GM18907 (cell line): Measurements from ENCODE around the gene OXCT2.
"Not testable (repeated sequence)": the region's sequence is repeated elsewhere in the genome, so short reads cannot be mapped to it uniquely, and the experiment has no call there.

Source experiments
- ATAC-seq: cut with Tn5 transposase; IDR thresholded peaks from one replicate; pipeline ENCODE4 v1.9.1; 2021; ENCODE audit warnings: mild to moderate bottlenecking, moderate library complexity; ENCODE audit not compliant: unreplicated experiment

The OXCT2 gene

DNA sequence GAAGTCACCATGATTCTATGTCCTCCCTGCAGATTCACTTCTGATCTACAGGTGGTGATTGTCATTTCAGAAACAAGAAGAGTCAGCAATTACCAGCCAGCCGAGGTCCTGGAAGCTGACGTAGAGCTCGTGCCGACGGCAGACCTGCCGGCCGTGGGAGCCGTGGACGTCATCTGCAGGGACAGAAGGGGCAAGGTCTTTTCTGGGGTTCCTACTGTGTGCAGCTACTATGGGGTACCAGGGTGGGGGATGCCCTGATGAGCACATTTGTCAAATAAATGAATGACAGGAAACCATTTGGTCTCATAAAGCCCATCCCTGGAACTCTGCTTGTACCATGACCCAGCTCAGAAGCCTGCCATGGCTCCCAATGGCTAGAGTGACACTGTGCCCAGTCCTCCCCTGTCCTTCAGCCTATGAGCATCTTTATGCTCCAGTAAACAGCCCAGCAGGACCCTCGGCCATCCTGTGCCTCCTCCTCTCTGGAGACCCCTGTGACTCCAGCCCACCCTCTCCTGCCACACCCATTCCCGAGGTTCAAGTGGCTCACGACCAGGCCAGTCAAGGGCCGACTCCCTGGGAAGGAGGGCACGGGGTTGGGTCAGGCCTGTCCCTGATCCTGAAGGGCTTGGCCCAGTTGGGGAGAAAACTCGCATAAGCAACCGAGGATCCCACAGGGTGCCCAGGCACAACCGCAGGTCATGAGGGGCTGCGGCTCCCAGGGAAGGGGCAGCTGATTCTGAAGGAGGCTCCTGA, 7.4 kb downstream of the OXCT2 start:
- ATAC-seq = not testable (repeated sequence)

DNA sequence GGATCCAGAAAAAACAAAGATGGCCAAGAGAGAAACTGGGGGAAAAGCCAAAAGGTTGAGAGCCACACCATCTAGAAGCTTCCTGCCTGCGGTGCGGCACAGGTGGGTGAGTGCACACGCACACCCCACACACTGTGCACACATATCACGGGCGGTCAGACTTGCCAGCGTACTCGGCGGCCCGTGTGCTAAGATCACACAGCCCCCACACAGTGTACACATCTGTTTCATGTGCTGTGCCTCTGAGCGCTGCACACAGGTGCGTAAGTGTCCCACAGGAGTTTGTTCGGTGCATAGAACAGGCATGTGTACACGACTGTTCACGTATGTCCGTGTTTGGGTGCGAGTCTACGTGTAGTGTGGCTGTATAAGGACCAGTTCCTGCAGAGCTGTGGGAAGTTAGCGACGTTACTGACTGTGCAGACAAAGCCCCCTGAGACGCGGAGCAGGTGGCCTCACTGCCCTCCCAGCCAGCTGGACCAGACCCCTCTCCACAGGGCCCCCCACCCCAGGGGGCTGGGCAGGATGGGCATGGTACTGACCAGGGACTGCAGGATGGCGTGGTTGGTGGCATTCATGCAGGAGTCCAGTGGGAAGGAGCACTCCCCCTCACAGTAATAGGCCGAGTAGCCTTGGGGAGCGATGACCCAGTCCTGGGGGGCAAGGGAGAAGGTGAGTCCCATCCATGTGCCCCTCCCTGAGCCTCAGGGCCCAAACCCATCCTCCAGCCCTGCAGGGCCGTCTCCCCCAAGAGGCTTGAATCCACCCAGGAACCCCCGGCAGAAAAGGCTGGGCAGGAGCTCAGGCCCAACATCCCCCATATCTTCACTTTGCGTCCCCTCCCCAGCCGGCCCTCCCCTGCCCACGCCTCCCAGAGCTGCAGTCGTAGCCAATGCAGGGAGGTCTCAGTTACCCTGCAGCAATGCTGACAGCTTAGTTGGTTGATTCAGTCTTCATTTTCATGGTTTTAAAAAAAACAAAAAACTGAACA, 8.3 kb downstream of the OXCT2 start:
- ATAC-seq = no peak

DNA sequence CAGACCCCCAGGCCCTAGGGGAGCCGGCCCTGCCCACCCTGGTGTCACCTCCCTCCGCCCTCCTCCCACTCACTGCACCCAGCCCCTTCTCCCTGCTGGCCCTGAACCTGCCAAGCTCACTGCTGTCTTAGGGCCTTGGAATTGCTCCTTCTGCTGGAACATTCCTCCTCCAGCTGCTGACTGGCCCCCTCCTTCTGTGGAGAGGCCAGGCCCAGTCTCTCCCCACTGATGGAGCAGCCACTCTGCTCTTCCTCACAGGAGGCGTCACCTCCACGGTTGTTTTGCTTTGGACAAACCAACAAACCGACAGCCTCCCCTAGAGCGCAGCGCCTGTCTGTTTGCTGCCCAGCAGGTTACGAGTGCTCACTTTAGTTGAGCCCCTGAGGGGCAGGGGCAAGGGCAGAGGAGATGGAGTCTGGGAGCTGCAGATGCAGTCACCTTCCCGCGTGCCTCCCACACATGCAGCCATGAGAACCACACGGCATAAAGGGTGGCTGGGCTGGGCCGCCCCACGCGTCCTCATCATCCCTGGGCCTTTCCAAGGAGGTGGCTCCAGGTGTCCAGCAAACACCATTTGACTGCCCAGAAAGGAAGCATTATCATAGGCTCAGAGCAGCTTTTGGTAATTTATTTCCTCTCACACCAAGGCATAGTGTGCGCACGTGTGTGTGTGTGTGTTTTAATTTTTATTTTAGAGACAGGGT, 9.4 kb downstream of the OXCT2 start:
- no peak for ATAC-seq

DNA sequence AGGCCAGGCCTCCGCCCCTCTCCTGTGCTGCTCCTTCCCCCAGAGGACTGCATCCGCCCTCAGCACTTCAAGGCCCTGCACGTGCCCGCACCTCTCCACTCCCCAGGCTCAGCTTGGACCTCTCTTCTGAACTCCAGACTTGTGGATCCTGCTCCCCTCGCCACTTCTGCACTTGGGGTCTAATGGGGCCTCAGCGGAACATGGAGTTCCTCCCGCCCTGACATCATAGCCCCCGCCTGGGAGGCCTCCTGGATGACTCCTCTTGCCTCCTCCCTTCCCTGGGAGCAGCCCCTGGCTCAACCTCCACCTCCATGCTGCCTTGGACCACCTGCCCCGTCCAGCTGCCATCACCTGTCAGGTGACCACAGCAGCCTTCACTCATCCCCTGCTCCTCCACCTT, 10.1 kb downstream of the OXCT2 start:
- no peak for ATAC-seq

DNA sequence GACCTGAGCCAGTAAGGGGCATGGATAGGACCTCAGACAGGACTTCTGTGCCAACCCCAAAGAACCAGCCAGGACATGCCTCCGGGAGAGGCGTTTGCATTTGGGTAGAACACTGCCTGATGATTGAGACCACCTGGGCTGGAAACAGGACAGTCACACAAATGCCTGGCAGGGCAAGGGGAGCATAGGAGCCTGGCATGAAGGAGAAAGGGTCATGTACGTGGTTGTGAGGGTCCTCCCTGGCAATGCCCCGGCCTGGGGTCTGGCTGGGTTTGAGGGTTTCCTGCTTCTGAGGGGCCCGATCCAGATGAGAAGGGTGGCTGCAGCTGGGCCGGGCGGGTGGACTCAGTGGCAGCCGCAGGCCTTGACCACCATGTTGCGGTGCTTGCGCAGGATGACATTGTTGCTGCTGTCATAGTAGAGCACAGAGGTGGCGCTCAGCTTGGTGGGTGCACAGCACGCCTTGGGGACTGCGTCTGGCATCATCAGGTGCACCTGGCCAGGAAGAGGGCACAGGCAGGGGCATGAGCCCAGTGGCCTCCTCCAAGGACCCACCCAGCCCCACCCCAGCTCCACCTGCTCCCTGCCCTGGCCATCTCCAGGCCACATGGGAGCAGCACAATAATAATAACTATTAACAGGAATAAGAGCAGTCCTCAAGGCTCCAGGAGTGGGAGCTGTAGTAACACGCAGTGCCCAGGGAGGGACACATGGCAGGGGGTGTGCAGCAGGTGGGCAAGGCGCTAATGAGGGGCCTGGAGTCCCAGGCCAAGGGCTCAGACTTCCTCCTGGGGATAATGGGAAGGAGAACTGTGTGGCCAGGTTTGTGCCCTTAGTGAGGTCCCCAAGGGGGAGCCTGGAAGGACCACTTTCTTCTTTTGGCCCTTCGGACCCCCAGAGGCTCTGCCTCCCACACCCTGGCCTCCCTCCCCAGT, 10.8 kb downstream of the OXCT2 start:
- ATAC-seq = no peak

DNA sequence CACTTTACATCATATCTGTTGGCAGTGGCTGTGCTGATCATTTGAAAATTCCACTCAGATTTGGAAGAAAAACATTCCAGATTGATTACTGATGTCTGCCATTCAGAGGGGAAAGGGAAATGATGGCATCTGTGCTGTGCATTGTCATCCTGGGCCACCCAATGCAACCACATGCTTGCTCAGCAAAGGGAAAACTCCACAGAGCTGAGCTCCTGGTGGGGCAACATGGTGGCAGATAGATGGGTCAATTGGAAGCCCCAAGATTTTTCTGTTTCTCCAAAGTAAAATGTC, 11.8 kb downstream of the OXCT2 start:
- no peak for ATAC-seq

DNA sequence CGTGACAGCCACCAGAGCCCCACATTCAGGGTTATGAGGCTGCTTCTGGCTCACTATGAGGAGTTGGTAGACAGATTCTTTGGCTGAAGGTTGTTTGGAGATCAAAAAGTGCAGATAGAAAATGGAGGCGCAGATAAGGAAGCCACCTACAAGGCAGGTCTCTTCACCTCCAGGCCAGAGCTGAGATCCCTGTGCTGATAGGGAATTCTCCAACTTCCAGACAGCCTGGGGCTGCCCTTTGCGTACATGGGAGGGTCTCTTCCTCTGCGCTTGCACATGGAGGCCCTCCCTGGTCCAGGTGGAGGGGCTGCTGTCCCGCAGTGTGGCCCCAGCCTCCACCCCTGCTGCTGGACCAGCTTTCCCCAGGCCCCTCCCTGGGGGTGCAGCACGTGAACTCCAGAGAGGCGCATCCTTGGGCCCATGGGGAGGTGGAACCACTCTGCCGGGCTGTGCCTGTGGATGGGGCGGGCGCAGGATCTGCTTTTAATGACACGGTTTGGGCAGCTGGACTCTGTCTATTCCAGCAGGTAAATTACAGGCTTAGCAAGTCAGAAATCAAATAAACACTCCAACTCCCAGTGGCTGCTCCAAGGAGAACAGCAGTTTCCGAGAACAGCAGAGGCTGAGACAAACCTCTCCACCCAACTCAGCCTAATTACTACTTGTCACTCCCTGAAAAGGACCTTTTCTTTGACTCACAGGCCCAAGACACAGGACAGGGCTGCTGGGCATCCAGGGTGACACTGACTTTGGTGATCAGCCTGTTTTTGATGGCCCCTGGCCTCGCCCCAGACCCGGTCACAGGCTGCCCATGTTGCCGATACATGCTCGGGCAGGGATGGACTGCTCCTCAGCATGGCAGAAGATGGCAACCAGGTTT, 12.4 kb downstream of the OXCT2 start:
- no peak for ATAC-seq

DNA sequence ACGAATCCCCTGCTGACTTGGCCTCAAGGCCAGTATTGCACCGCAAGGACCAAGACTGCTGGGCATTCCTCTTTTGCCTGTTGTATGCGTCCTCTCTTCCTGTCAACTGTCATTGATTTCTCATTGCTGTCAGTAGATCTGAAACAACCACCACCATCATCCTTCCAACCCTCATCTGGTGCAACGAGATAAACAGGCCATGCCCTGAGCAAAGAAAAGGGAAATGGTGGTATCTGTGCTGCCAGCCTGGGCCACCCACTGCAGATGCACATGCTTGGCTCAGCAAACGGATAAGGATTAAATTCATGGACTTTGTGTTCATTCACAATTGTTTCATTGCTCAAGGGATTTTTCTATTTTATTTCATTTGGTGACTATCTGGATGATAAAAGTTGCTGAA, 13.6 kb downstream of the OXCT2 start:
- ATAC-seq = no peak

DNA sequence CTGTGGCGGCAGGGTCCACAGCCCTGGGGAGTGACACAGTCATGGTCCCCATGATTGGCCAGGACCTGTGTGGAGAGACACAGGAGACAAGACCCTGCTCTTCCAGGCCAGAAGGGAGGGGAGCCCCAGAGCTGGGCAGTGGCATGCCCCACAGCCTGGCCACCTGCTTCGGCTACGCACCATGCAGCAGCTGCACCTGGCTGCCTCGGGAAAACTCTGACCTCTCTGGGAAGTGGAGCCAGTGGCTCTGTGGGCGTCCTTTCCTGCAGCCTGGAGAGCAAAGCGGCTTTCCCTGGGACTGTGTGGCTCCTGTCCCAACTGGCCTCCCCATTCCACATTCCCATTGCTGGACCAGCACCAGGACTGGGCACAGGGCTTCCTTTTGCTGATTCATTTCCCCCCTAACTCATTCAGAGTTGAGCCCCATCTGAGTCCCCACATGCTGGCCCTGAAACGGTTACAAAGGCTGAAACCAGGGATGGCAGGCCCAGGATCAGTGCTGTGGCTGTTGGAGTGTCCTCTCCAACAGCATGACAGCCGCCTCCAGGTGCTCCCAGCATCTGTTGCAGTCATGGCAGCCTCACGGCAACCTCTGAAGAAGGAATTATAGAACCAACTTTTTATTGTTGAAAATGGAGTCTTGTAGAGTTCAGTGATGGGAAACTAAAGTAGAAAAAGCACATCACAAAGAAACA, 15.0 kb downstream of the OXCT2 start:
- no peak for ATAC-seq

DNA sequence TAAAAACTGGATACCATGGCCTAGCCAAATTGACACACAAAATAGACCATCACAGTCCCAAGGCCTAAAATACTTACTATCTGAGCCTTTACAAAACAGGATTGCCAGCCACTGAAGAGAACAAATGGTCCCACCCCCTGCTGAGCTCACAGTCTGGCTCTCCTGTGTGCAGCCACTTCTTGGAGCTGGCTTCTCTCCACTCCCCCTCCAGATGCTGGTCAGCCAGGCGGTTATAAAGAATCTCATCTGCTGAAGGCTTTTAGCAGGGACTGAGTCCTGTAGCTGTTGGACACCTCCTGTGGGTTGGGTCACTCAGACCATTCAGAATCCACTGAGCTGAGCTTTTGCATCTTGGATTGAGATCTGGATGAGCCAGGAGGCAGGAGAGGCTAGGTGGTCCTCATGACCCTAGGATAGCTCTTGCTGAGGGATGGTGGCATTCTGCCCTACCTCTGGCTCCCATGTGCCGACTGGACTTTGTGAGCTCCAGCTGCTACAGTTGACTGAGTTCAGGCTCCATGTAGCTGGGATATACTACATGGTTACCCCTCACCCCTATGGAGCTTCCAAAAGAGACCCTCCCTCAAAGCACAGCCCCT, 16.1 kb downstream of the OXCT2 start:
- no peak for ATAC-seq

DNA sequence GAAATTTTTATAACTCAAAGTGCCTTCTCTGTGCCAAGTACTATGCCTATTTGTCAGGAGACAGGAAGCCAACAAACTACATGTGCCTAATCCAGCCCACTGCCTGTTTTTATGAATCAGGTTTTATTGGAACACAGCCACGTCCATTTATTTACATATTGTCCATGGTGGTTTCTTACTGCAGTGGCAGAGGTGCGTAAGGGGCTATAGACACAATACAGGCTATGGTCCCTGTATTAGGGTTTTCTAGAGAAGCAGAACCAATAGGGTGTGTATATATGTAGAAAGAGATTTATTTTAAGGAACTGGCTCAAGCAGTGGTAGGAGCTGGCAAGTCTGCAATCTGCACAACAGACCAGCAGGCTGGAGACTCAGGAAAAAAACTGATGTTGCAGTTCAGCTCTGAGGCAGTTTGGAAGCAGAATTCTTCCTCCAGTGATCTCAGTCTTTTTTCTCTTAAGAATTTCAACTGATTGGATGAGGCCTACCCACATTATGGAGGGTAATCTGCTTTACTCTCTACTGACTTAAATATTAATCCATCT, 17.1 kb downstream of the OXCT2 start:
- no peak for ATAC-seq

DNA sequence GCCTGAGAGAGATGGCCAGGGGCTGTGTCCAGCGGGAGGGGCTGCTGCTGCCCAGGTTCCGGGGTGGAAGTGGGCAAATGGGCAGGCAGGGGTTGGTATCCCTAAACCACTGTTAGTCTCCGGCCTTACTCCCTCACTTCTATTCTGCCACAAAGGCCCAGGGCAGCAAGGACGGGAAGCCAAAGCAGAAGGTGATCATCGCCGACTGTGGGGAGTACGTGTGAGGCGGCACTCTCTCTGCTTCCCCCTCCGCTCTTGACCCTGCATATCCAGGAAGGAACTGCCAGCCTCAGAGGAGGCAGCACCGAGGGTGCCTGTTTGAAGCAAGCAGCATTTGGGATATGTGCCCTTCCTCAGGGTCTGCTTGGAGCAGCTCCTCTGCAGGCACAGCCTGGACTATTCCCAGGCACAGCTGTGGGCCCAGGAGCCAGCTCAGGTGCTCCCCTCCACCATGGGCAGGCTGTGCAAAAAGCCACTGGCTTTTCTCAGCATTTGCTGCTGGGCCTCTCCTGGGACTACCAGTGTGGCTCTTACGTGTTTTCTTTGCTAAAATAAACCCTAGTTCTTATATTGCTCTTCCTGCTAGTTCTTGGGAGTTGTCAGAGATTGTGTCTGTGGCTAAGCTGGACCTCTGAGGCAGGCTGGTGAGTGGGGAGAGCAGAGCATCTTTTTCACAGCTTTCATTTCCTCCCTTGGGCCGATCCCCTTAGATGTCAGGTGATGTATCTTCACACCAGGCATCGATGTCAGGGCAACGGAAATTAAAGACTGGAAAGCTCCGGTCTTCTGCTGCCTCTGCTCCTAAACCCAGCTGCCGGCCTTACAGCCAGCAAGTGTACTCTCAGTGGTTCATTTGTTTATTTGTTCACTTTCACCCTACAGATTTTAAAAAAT, 17.8 kb downstream of the OXCT2 start:
- no peak for ATAC-seq

DNA sequence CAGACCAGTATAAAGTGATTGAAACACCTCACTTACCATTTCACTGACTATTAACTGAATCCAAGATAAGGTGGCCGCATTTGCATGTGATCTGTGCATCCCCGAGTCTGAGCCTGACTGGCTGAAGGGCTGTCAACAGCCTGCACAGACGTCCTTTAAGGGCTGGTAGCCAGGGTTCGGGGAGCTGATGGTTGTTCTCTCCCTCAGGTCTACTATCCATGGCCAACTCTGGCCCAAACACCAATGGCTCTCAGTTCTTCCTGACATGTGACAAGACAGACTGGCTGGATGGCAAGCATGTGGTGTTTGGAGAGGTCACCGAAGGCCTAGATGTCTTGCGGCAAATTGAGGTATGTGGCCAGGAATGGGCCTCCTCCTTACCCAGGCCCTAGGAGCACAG, 18.4 kb downstream of the OXCT2 start:
- no peak for ATAC-seq

DNA sequence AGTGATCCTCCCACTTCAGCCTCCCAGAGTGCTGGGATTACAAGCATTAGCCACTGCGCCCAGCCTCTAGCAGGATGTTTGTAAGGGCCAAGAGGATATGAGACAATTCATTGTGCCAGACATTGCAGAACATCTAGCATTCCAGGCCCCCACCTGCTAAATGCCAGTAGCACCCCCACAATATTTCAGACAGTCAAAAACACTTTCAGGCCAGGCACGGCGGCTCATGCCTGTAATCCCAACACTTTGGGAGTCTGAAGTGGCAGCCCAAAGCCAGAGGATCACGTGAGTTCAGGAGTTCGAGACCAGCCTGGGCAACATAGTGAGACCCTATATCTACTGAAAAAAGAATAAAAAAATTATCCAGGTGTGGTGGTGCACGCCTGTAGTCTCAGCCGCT, 19.6 kb downstream of the OXCT2 start:
- ATAC-seq = no peak

DNA sequence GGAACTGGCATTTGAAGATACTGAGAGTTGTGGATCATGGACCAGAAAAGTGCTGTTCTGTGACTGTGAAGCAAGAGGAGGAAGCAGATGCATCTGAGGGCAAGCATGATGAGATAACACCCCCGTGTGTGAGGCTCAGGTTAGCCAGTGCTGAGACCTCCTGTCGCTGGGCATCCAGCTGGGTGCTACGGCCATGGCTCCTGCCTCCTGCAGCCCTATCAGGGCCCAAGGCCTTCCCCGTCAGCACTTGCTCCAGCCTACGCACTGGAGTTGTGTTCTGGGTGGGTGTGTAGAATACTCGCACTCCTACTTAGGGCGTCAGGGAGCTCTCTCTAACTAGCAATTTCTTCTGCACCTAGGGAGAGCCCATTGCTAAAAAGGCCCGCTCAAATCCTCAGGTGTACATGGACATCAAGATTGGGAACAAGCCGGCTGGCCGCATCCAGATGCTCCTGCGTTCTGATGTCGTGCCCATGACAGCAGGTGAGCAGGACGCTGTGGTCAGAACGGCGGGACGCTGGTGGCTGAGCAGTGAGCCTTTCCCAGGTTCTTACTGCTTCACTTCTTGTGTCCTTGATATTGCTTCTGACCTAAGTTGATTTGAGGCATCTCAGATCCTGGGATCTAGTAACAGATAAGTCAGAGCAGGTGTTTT, 26.0 kb downstream of the OXCT2 start:
- ATAC-seq = no peak

DNA sequence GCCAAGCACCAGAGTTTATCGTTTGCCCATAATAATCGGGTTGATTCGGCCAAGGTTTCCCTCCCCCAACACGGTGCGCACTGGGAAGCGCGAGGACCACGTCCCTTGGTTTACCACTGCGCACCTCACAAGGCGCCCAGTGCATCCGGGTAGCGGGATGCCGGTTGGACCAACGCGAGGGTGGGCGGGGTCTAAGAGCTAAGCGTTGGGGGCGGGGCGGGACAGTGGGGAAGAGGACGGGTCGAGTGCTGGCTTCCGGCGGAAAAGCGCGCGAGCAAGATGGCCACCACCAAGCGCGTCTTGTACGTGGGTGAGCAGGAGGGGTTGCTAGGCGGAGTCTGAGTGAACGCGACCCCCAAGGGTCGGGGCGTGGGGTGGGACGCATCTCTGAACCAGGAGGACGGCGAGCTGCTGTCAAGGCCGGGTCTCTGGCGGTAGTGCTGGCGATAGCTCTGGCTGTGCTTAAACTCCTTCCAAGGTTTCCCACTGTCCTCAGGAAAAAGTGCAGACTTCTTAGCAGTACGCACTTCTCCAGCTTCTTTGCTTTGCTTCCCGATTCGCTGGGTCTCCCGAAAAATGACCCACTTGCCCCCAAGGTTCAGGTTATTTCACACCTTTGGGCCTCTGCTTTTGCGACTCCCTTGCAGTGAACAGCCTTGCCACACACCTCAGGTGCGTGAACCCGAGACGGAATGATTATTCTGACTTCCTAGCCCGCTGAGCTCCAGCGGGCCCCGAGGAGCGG, 32.4 kb downstream of the OXCT2 start, which contains the start of gene PPIE:
Gene PPIE (plus strand): TSS at position 261 of the 745 bp plus-strand sequence. CDS start 19 bp downstream, at position 280.
- peak; percentile 85 for ATAC-seq
